Occipital lobe (tissue), 1 donor: Measurements from ENCODE around the gene PARP15. TPM values are rescaled to one million over a fixed set of nuclear protein-coding genes. Genes with fewer than 3 reads are reported as not detected.

Experiments
- total RNA-seq: library from RNA; depleted of rRNA; stranded (reverse); fragments of >200 nt; gene quantifications from one replicate; pipeline ENCODE4 v1.2.3, GENCODE V29; 2014

The PARP15 gene
- total RNA-seq, 1 donor from 2014 or later: not detected

Other genes with a start within 250 kb of the PARP15 start
- gene MIX23, start 194.4 kb upstream of the PARP15 start, total RNA-seq: 16.5 TPM
- 10.3 TPM for gene FAM162A, start 193.5 kb upstream of the PARP15 start, total RNA-seq
- gene WDR5B, start 161.6 kb upstream of the PARP15 start, total RNA-seq: 9.8 TPM
- 49.0 TPM for gene KPNA1, start 62.7 kb upstream of the PARP15 start, total RNA-seq
- gene PARP9, start 13.3 kb upstream of the PARP15 start, total RNA-seq: 6.1 TPM
- gene DTX3L, start 13.3 kb upstream of the PARP15 start, total RNA-seq: 4.5 TPM
- gene PARP14, start 103.2 kb downstream of the PARP15 start, total RNA-seq: 11.2 TPM
- gene HSPBAP1, start 216.2 kb downstream of the PARP15 start, total RNA-seq: 12.9 TPM
- gene SLC49A4, start 217.4 kb downstream of the PARP15 start, total RNA-seq: 32.1 TPM